DND-41 (cell line): ENCODE data around the gene FRA10AC1.

ENCODE experiments used
- EZH2 ChIP-seq: IDR thresholded peaks from 3 replicates; pipeline ENCODE4 v1.6.1; 2012; ENCODE audit warnings: borderline replicate concordance, low read depth, mild to moderate bottlenecking, moderate library complexity, low read length, inconsistent platforms; ENCODE audit not compliant: severe bottlenecking
- TF ChIP-seq, protein P1 (sequence below): IDR thresholded peaks from 2 replicates; pipeline ENCODE4 v1.5.1; 2012; ENCODE audit warnings: borderline replicate concordance, low read length, moderate library complexity, mild to moderate bottlenecking; ENCODE audit not compliant: poor library complexity, severe bottlenecking; ENCODE audit errors: extremely low read depth

DNA sequence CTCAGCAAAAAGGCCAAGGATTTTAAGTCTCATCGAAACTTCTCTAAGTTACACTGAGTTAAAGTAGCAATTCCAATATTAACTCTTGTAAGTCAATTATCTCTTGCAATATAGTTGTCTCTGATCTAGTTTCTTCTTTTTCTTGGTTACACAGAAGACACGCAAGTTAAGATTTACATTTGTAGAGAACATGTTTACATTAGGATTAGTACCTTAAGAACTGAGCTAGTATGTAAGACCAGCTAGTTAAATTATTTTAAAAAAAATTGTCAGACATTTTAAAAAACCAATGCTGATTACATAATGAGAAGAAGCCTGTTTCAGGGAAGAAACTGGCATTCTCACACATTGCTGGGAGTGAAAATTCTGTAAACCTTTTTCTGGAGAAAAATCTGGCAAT, 31.4 kb downstream of the FRA10AC1 start:
- TF ChIP-seq, protein P1, sequence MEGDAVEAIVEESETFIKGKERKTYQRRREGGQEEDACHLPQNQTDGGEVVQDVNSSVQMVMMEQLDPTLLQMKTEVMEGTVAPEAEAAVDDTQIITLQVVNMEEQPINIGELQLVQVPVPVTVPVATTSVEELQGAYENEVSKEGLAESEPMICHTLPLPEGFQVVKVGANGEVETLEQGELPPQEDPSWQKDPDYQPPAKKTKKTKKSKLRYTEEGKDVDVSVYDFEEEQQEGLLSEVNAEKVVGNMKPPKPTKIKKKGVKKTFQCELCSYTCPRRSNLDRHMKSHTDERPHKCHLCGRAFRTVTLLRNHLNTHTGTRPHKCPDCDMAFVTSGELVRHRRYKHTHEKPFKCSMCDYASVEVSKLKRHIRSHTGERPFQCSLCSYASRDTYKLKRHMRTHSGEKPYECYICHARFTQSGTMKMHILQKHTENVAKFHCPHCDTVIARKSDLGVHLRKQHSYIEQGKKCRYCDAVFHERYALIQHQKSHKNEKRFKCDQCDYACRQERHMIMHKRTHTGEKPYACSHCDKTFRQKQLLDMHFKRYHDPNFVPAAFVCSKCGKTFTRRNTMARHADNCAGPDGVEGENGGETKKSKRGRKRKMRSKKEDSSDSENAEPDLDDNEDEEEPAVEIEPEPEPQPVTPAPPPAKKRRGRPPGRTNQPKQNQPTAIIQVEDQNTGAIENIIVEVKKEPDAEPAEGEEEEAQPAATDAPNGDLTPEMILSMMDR: no peak
- no peak for TF ChIP-seq EZH2
